ENCODE data around the gene ETV3. TPM values are rescaled to one million over a fixed set of nuclear protein-coding genes. Genes with fewer than 3 reads are reported as not detected.
A peak's percentile ranks its signal among the peaks of the same experiment; 100 is the strongest.

The ETV3 gene
- total RNA-seq, 1 experiment from 2014 or later: 36.3 TPM

DNA sequence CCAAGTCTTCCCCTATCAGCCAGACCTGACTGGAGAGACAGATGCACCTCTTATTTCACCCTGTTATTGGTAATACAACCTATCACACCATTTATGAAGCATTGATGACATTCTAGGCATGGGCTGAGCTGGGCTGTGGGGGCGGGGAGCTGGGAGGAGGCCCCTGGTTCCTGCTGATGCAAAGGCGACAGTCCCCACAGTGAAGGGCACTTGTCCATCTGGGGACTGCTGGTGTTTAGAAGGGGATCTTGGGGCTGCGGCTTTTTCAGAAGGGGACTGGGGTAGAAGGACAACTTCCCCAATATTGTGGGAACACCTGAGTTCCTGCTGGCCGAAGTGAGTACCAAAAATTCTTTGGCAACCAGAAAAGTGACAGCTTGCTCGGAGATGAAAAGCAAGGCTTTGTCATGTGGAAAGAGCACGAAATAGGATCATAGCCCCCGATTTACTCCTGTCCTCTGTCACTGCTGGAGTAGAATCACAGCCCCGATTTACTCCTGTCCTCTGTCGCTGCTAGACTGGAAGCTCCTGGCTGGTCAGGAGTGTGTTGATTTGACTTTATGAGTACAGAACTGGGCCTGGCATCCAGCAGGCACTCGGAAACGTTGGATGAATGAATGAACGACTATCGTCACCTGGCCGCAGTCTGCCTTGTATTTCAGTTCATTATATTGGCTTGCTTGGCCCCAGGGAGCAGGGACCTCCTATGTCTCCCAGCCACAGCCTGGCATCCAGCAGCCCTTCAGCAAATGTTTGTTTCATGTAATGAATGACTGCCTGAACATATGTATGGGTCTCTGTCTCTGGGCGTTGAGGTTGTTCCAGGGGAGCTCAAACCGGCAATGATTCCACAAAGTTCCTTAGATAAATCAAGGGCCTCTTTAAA lies 22.1 kb downstream of the ETV3 start:
- H3K4me1 Mint-ChIP-seq: peaks cover 71 to 76% of the 10 kb centered on the region in 2 experiments
- H3K27ac Mint-ChIP-seq: peak overlapping the region in 1 of 3 experiments; percentile 79; a peak in 2 of 7 replicates

More for the DNA sequence above, 22.1 kb downstream of the ETV3 start:
- Histone ChIP-seq H3K4me2 (ENCODE audit: insufficient read depth, insufficient read length, low read length) (peak overlapping the region; percentile 2), H3K56ac (ENCODE audit: insufficient read length, low read depth, low read length) (no peak overlapping the region), H3K9me3 (ENCODE audit: control insufficient read depth, low read depth, low read length) (no peaks in the 10 kb centered on the region), H3K9ac (ENCODE audit: extremely low read depth, insufficient read length, low read length) (no peak overlapping the region), H3K79me2 (ENCODE audit: insufficient read depth, low read length) (no peaks in the 10 kb centered on the region), H4K8ac (replicated peaks; ENCODE audit: insufficient read length, low read depth, low read length) (no peak overlapping the region), H3K27me3 (ENCODE audit: insufficient read depth, low read length) (no peaks in the 10 kb centered on the region; the same call in 1 of the 2 replicates), H4K5ac (ENCODE audit: insufficient read length, low read depth, low read length) (no peak overlapping the region), H2BK12ac (ENCODE audit: insufficient read length, low read depth, low read length) (no peak overlapping the region), H4K91ac (ENCODE audit: insufficient read length, low read depth, low read length) (no peak overlapping the region), H3K27ac (ENCODE audit: insufficient read length, low read depth, low read length) (no peak overlapping the region), H3K79me1 (ENCODE audit: insufficient read depth, low read depth, low read length, poor library complexity, severe bottlenecking) (no peaks in the 10 kb centered on the region), H3T11ph (ENCODE audit: low read length) (no peak overlapping the region), H4K20me1 (ENCODE audit: control insufficient read depth, insufficient read depth, insufficient read length) (no peaks in the 10 kb centered on the region), H3K4me1 (ENCODE audit: insufficient read depth, low read length) (peaks cover 22% of the 10 kb centered on the region; the same call in 1 of the 2 replicates), H3K4ac (ENCODE audit: low read depth, low read length) (no peak overlapping the region), H2BK15ac (ENCODE audit: low read depth, low read length) (no peak overlapping the region), H3K23ac (ENCODE audit: insufficient read length, low read depth, low read length) (no peak overlapping the region), H3K14ac (ENCODE audit: insufficient read depth, low read length) (no peak overlapping the region), H2BK120ac (ENCODE audit: low read depth, low read length, poor library complexity, severe bottlenecking) (no peak overlapping the region), H3K18ac (ENCODE audit: insufficient read length, low read depth, low read length) (no peak overlapping the region), H2BK5ac (ENCODE audit: insufficient read length, low read length) (no peak overlapping the region), H2AFZ (ENCODE audit: low read length) (no peak overlapping the region), H3K23me2 (ENCODE audit: insufficient read length, low read depth, low read length, poor library complexity, severe bottlenecking) (no peaks in the 10 kb centered on the region), H2AK5ac (ENCODE audit: insufficient read length, low read length) (no peak overlapping the region), H2BK20ac (ENCODE audit: low read depth, low read length, poor library complexity, severe bottlenecking) (no peak overlapping the region)
- TF ChIP-seq, protein P1, sequence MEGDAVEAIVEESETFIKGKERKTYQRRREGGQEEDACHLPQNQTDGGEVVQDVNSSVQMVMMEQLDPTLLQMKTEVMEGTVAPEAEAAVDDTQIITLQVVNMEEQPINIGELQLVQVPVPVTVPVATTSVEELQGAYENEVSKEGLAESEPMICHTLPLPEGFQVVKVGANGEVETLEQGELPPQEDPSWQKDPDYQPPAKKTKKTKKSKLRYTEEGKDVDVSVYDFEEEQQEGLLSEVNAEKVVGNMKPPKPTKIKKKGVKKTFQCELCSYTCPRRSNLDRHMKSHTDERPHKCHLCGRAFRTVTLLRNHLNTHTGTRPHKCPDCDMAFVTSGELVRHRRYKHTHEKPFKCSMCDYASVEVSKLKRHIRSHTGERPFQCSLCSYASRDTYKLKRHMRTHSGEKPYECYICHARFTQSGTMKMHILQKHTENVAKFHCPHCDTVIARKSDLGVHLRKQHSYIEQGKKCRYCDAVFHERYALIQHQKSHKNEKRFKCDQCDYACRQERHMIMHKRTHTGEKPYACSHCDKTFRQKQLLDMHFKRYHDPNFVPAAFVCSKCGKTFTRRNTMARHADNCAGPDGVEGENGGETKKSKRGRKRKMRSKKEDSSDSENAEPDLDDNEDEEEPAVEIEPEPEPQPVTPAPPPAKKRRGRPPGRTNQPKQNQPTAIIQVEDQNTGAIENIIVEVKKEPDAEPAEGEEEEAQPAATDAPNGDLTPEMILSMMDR (conservative IDR thresholded peaks at IDR 0.05): no peak
- no CpG with 5 or more reads among the region's 16 CpGs for WGBS (ENCODE audit: extremely low coverage, insufficient read length, low lambda C conversion rate)
- Mint-ChIP-seq H3K9me3 (no peaks in the 10 kb centered on the region), H3K27me3 (ENCODE audit: low read depth) (peaks cover 11% of the 10 kb centered on the region), H3K36me3 (ENCODE audit: insufficient read depth in 1 of 3, low read depth in 3 of 3) (no peaks in the 10 kb centered on the region), H3K4me3 (peak overlapping the region in 1 of 2 experiments; percentile 11; a peak in 1 of 5 replicates)
- DNase-seq: peak; percentile 28
